ENCODE measurements around the gene ASTN2. TPM values are rescaled to one million over a fixed set of nuclear protein-coding genes. Genes with fewer than 3 reads are reported as not detected.

Gene ASTN2
- total and polyA plus RNA-seq, 2 donors (not counting 3 experiments of a cell fraction or from before 2014, with no cell fraction given) = 1.0 to 1.9 TPM

DNA sequence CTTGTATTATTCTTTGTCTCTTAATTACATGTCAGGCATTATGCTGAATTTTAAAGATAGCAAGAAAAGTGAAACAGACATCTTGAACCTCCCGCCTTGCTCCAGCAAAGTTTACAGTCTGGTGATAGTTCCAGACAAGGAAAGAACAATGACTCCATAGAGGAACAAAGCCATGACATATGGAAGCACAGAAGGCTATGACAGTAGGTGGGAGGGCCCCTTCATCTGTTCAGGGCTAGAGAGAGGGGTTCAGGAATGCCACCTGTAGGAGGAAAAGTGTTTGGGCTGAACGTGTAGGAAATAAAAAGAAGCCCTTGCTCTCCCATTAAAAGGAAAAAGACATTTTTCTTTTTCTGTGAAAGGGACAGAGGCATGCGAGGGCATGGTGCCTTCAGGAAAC lies 412.2 kb downstream of the ASTN2 start:
- POLR2A ChIA-PET = no interaction called here
- no peak overlapping the region for H3K9ac ChIP-seq (replicated peaks; ENCODE audit: extremely low read depth, insufficient read depth, low read length)
- H3K9me1 ChIP-seq (replicated peaks; ENCODE audit: control insufficient read depth, extremely low read depth, insufficient read depth, low read length) = no peaks in the 10 kb centered on the region
- no peak for TF ChIP-seq FOS (IDR thresholded peaks at IDR 0.05; ENCODE audit: borderline replicate concordance, insufficient read depth, low read length)
- TF ChIP-seq POLR2AphosphoS5 (IDR thresholded peaks at IDR 0.05; ENCODE audit: insufficient read depth, low read depth, low read length) = no peak
- TF ChIP-seq, protein P1, sequence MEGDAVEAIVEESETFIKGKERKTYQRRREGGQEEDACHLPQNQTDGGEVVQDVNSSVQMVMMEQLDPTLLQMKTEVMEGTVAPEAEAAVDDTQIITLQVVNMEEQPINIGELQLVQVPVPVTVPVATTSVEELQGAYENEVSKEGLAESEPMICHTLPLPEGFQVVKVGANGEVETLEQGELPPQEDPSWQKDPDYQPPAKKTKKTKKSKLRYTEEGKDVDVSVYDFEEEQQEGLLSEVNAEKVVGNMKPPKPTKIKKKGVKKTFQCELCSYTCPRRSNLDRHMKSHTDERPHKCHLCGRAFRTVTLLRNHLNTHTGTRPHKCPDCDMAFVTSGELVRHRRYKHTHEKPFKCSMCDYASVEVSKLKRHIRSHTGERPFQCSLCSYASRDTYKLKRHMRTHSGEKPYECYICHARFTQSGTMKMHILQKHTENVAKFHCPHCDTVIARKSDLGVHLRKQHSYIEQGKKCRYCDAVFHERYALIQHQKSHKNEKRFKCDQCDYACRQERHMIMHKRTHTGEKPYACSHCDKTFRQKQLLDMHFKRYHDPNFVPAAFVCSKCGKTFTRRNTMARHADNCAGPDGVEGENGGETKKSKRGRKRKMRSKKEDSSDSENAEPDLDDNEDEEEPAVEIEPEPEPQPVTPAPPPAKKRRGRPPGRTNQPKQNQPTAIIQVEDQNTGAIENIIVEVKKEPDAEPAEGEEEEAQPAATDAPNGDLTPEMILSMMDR (IDR thresholded peaks at IDR 0.05; ENCODE audit: extremely low read depth in 1 of 2, insufficient read depth in 1 of 2, low read depth in 1 of 2, low read length in 2 of 2) = no peak
- TF ChIP-seq GATA2 (IDR thresholded peaks at IDR 0.05; ENCODE audit: insufficient read depth, insufficient read length, low read depth, low read length) = no peak
- TF ChIP-seq POLR2A (IDR thresholded peaks at IDR 0.05; ENCODE audit: low read depth, low read length) = no peak
- TF ChIP-seq JUN (IDR thresholded peaks at IDR 0.05; ENCODE audit: borderline replicate concordance, insufficient read depth, insufficient read length, low read depth) = no peak
- no peak for TF ChIP-seq EZH2 (IDR thresholded peaks at IDR 0.05; ENCODE audit: borderline replicate concordance, low read depth, low read length, severe bottlenecking)
- no peak for TF ChIP-seq MYC (IDR thresholded peaks at IDR 0.05; ENCODE audit: low read depth, low read length)
- TF ChIP-seq, protein P2, sequence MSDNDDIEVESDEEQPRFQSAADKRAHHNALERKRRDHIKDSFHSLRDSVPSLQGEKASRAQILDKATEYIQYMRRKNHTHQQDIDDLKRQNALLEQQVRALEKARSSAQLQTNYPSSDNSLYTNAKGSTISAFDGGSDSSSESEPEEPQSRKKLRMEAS (IDR thresholded peaks at IDR 0.05; ENCODE audit: insufficient read depth, insufficient read length) = no peak
- no peaks in the 10 kb centered on the region for H3K9me3 ChIP-seq (replicated peaks; ENCODE audit: control insufficient read depth, insufficient read depth, low read length)
- H3K4me1 ChIP-seq (ENCODE audit: control insufficient read depth, extremely low read depth, insufficient read depth, low read length) = no peaks in the 10 kb centered on the region
- FAIRE-seq (no peak), DNase-seq (ENCODE audit: low read depth, low spot score) (no peak)
- intact Hi-C loops (cut with micrococcal nuclease) (no loop called here), dilution Hi-C loops (cut with MboI; ENCODE audit: extremely low pct_ligation_motif_present, low sequenced_read_pairs) (no loop called here)
- no peak overlapping the region for H3K4me2 ChIP-seq (ENCODE audit: insufficient read depth, low read length)
- H3K27ac ChIP-seq (ENCODE audit: insufficient read depth, low read depth, low read length) = no peak overlapping the region
- no peak overlapping the region for H2AFZ ChIP-seq (ENCODE audit: low read depth, low read length)
- no peaks in the 10 kb centered on the region for H3K79me2 ChIP-seq (ENCODE audit: control insufficient read depth, insufficient read depth, low read length)
- H3K27me3 ChIP-seq (ENCODE audit: control insufficient read depth in 2 of 2, insufficient read depth in 2 of 2, low read length in 2 of 2) = no peaks in the 10 kb centered on the region
- no peaks in the 10 kb centered on the region for H4K20me1 ChIP-seq (replicated peaks; ENCODE audit: control insufficient read depth, extremely low read depth, insufficient read depth, low read length)
- H3K36me3 ChIP-seq (ENCODE audit: control insufficient read depth in 2 of 2, extremely low read depth in 1 of 2, insufficient read depth in 2 of 2, low read length in 2 of 2) = no peaks in the 10 kb centered on the region
- no peak overlapping the region for H3K4me3 ChIP-seq (replicated peaks in 1 of 3; ENCODE audit: insufficient read depth in 1 of 3, low read depth in 1 of 3, low read length in 3 of 3)
- CTCF ChIA-PET = no interaction called here
- no TSS peak for BruUV-seq (replicated peaks)

Measured in endothelial cell of umbilical vein (primary cell).